Peyer's patch (tissue), 4 donors: Measurements from ENCODE around the gene CHCHD4. TPM values are rescaled to one million over a fixed set of nuclear protein-coding genes. Genes with fewer than 3 reads are reported as not detected.

Experiments
- DNase-seq, 3 donors: peaks; one replicate each; pipeline ENCODE4 v3.0.0-alpha.2; 2017 to 2019
- H3K27ac ChIP-seq, 4 donors: fragments of 200-600 bp; sonication (generic); one replicate each; pipeline ENCODE4 v1.5.1; 2016 to 2019
- H3K27me3 ChIP-seq, 2 donors: fragments of 200-600 bp; sonication (generic); one replicate each; pipeline ENCODE4 v1.5.1; 2019
- H3K36me3 ChIP-seq, 3 donors: fragments of 200-600 bp; sonication (generic); one replicate each; pipeline ENCODE4 v1.5.1; 2016 to 2019
- H3K4me1 ChIP-seq, 4 donors: fragments of 200-600 bp; sonication (generic); one replicate each; pipeline ENCODE4 v1.5.1; 2016 to 2019
- H3K4me3 ChIP-seq, 4 donors: fragments of 200-600 bp; sonication (generic); 1 replicate in 3 of 4; 2 replicates in 1 of 4; pipeline ENCODE4 v1.5.1; 2016 to 2019; ENCODE audit warnings: mild to moderate bottlenecking in 1 of 4
- H3K9me3 ChIP-seq, 4 donors: fragments of 200-600 bp; sonication (generic); one replicate each; pipeline ENCODE4 v1.5.1; 2016 to 2019; ENCODE audit warnings: mild to moderate bottlenecking in 1 of 4
- CTCF ChIP-seq, 6 experiments: fragments of 450-650 bp in 4 of 6; fragments of 200-600 bp in 2 of 6; sonication (generic) in 1 of 6; IDR thresholded peaks; one replicate each; pipeline ENCODE4 v1.5.1; 2017 to 2019; ENCODE audit warnings: antibody characterized with exemption in 6 of 6, mild to moderate bottlenecking in 3 of 6, moderate library complexity in 1 of 6
- POLR2A ChIP-seq, 2 donors: fragments of 450-650 bp; IDR thresholded peaks; one replicate each; pipeline ENCODE4 v1.5.1; 2017; ENCODE audit warnings: antibody characterized with exemption in 2 of 2, mild to moderate bottlenecking in 2 of 2, moderate library complexity in 2 of 2
- total RNA-seq, 4 donors: library from RNA; depleted of rRNA; stranded (reverse); fragments of >200 nt; gene quantifications; one replicate each; pipeline ENCODE4 v1.1.0, GENCODE V29; 2016

Gene CHCHD4
- total RNA-seq, 4 donors from 2014 or later, result 10.7 to 15.7 (median 11.6) TPM

GRCh38 chr3:14157951-14158350, 33.3 kb upstream of the CHCHD4 start:
- peaks cover 0 to 6% (median 0%) of the 10 kb centered on the region in 4 donors for H3K9me3 ChIP-seq
- no peak overlapping the region for H3K4me3 ChIP-seq
- H3K27me3 ChIP-seq, result no peaks in the 10 kb centered on the region
- TF ChIP-seq CTCF (IDR thresholded peaks at IDR 0.05), result no peak
- no peak for TF ChIP-seq POLR2A (IDR thresholded peaks at IDR 0.05)
- no peaks in the 10 kb centered on the region for H3K4me1 ChIP-seq
- no peak for DNase-seq
- peaks cover 0 to 92% (median 0%) of the 10 kb centered on the region in 3 donors for H3K36me3 ChIP-seq
- H3K27ac ChIP-seq, result no peak overlapping the region

DNA sequence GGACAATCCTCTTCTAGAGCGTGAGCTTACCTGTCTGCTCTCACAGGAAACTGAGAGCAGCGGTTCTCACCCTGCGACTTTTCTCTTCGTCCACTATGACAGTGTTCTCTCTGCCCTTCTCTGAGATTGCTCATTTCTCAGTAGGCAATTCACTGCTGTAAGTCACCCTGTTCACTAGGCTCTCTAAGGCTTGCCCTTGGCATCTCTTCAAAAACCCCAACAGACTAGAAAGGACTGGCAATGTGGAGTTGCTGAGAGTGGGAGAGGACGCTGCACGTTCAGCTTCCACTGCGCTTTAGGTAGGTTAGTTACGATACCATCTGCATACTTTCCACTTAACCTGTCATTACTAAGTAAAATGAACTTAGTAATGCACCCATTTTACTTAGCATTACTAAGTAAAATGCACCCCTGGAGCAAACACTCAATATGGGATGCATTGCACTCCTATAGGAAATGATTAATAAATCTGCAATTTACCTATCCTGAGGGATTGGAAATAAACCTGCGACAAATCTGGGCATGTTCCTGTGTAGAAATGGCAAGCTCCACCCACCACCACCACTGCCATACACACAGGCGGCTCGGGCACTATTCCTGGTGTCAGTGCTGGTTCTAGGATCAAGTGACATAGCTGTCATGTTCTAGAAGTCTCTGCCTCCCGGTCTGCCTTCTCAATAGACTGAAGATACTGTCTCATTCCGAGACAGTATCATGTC, 32.3 kb upstream of the CHCHD4 start:
- no peak for TF ChIP-seq POLR2A (IDR thresholded peaks at IDR 0.05)
- no peak for TF ChIP-seq CTCF (IDR thresholded peaks at IDR 0.05)
- peaks cover 0 to under 1% (median 0%) of the 10 kb centered on the region in 4 donors for H3K9me3 ChIP-seq
- no peak overlapping the region for H3K4me3 ChIP-seq
- DNase-seq, result no peak
- H3K27me3 ChIP-seq, result no peaks in the 10 kb centered on the region
- no peaks in the 10 kb centered on the region for H3K4me1 ChIP-seq
- H3K27ac ChIP-seq, result no peak overlapping the region
- H3K36me3 ChIP-seq, result peaks cover 0 to 92% (median 0%) of the 10 kb centered on the region in 3 donors

- H3K4me3 ChIP-seq, result no peak overlapping the region
- no peak for TF ChIP-seq POLR2A (IDR thresholded peaks at IDR 0.05)
- TF ChIP-seq CTCF (IDR thresholded peaks at IDR 0.05), result no peak
- no peaks in the 10 kb centered on the region for H3K9me3 ChIP-seq
- H3K27me3 ChIP-seq, result no peaks in the 10 kb centered on the region
- H3K27ac ChIP-seq, result no peak overlapping the region
- peaks cover 0 to 92% (median 0%) of the 10 kb centered on the region in 3 donors for H3K36me3 ChIP-seq
- no peaks in the 10 kb centered on the region for H3K4me1 ChIP-seq
- DNase-seq, result no peak
Observed at GRCh38 chr3:14156201-14156600, 31.5 kb upstream of the CHCHD4 start.

DNA sequence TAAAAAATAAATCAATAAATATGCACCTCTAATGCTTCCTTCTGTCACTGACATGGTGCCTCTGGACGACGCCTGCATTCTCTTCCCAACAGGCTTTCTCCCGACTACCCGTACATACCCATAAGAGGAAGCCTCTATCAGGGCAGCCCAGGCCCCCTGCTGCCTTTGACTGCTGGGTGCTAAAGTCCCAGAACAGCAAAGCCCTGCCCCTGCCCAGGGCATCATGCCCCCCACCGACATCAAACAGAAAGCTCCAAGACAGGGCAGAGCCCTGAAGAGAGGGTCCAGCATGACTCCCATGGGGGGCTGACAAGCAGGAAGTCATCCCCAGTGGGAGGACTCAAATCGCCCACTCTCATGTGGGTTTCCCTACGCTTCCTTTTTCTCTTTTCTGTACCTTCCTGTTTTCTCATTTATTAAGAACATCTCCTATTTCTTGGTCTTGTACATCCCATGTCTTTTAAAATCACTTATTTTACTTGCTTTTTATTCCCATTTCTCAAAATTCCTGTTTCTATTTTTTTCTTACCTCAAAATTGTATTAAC, 30.3 kb upstream of the CHCHD4 start:
- Histone ChIP-seq H3K36me3 (peaks cover 0 to 91% (median 0%) of the 10 kb centered on the region in 3 donors), H3K9me3 (no peaks in the 10 kb centered on the region)

DNA sequence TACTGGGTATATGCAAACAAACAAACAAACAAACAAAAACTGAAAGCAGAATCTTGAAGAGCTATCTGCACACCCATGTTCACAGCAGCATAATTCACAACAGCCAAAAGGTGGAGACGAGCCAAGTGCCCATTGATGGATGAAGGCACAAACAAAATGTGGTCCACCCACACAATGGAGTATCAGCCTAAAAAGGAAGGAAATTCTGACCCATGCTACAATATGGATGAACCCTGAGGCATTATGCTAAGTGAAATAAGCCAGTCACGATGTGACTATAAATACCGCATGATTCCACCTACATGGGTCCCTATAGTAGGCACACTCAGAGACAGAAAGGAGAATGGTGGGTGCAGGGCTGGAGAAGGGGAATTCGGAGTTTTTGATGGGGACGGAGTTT, 29.6 kb upstream of the CHCHD4 start:
- no peak overlapping the region for H3K27ac ChIP-seq
- no peak for TF ChIP-seq CTCF (IDR thresholded peaks at IDR 0.05)
- H3K36me3 ChIP-seq, result peaks cover 0 to 86% (median 0%) of the 10 kb centered on the region in 3 donors
- no peaks in the 10 kb centered on the region for H3K27me3 ChIP-seq
- DNase-seq, result no peak
- no peaks in the 10 kb centered on the region for H3K9me3 ChIP-seq
- H3K4me3 ChIP-seq, result no peak overlapping the region
- no peaks in the 10 kb centered on the region for H3K4me1 ChIP-seq

More for the DNA sequence above, 30.3 kb upstream of the CHCHD4 start:
- H3K4me1 ChIP-seq, result no peaks in the 10 kb centered on the region
- no peaks in the 10 kb centered on the region for H3K27me3 ChIP-seq
- TF ChIP-seq CTCF (IDR thresholded peaks at IDR 0.05) (no peak), POLR2A (IDR thresholded peaks at IDR 0.05) (no peak)
- H3K4me3 ChIP-seq, result no peak overlapping the region
- no peak overlapping the region for H3K27ac ChIP-seq
- DNase-seq, result no peak
